Glutamatergic neuron (in vitro differentiated cells): ENCODE data around the gene PPP1R13B. TPM values are rescaled to one million over a fixed set of nuclear protein-coding genes. Genes with fewer than 3 reads are reported as not detected.

ENCODE experiments used
- DNase-seq: peaks from one replicate; pipeline ENCODE4 v3.0.0; 2022
- H3K27ac Mint-ChIP-seq: one replicate; pipeline ENCODE4 v1.8.0; 2020; ENCODE audit warnings: mild to moderate bottlenecking, mixed read lengths, inconsistent platforms; ENCODE audit not compliant: unreplicated experiment
- H3K27me3 Mint-ChIP-seq: one replicate; pipeline ENCODE4 v1.8.0; 2020; ENCODE audit warnings: mild to moderate bottlenecking, moderate library complexity, mixed read lengths, inconsistent platforms; ENCODE audit not compliant: unreplicated experiment
- H3K36me3 Mint-ChIP-seq: one replicate; pipeline ENCODE4 v1.8.0; 2020; ENCODE audit warnings: mild to moderate bottlenecking, mixed read lengths, inconsistent platforms; ENCODE audit not compliant: unreplicated experiment
- H3K4me1 Mint-ChIP-seq: one replicate; pipeline ENCODE4 v1.8.0; 2020; ENCODE audit warnings: mild to moderate bottlenecking, low read depth, mixed read lengths, inconsistent platforms; ENCODE audit not compliant: unreplicated experiment
- H3K4me3 Mint-ChIP-seq: one replicate; pipeline ENCODE4 v1.8.0; 2020; ENCODE audit warnings: mild to moderate bottlenecking, mixed read lengths, inconsistent platforms; ENCODE audit not compliant: unreplicated experiment
- H3K9me3 Mint-ChIP-seq: one replicate; pipeline ENCODE4 v1.8.0; 2020; ENCODE audit warnings: mild to moderate bottlenecking, moderate library complexity, mixed read lengths, inconsistent platforms; ENCODE audit not compliant: unreplicated experiment
- total RNA-seq: library from RNA; stranded (reverse); fragmentation: NEBNext Ultra II Directional; extraction: Animal tissue kit (Norgen Biotek cat#: 25700); gene quantifications from one replicate; pipeline ENCODE4 v1.2.1, GENCODE V29; 2021; ENCODE audit not compliant: unreplicated experiment
- TF ChIP-seq, protein P1 (sequence below): fragments of 200-600 bp; sonication (generic); IDR thresholded peaks from one replicate; pipeline ENCODE4 v1.5.0; 2021; ENCODE audit not compliant: partially characterized antibody, unreplicated experiment

Gene PPP1R13B
- total RNA-seq, 1 donor from 2014 or later: 24.6 TPM

GRCh38 chr14:103879570-103880347, 32.4 kb upstream of the PPP1R13B start:
- TF ChIP-seq, protein P1, sequence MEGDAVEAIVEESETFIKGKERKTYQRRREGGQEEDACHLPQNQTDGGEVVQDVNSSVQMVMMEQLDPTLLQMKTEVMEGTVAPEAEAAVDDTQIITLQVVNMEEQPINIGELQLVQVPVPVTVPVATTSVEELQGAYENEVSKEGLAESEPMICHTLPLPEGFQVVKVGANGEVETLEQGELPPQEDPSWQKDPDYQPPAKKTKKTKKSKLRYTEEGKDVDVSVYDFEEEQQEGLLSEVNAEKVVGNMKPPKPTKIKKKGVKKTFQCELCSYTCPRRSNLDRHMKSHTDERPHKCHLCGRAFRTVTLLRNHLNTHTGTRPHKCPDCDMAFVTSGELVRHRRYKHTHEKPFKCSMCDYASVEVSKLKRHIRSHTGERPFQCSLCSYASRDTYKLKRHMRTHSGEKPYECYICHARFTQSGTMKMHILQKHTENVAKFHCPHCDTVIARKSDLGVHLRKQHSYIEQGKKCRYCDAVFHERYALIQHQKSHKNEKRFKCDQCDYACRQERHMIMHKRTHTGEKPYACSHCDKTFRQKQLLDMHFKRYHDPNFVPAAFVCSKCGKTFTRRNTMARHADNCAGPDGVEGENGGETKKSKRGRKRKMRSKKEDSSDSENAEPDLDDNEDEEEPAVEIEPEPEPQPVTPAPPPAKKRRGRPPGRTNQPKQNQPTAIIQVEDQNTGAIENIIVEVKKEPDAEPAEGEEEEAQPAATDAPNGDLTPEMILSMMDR: no peak
- DNase-seq: no peak
- H3K9me3 Mint-ChIP-seq: peaks cover 6% of the 10 kb centered on the region
- H3K4me3 Mint-ChIP-seq: no peak overlapping the region
- peaks cover 9% of the 10 kb centered on the region for H3K4me1 Mint-ChIP-seq
- H3K27ac Mint-ChIP-seq: no peak overlapping the region
- no peaks in the 10 kb centered on the region for H3K27me3 Mint-ChIP-seq
- H3K36me3 Mint-ChIP-seq: no peaks in the 10 kb centered on the region

DNA sequence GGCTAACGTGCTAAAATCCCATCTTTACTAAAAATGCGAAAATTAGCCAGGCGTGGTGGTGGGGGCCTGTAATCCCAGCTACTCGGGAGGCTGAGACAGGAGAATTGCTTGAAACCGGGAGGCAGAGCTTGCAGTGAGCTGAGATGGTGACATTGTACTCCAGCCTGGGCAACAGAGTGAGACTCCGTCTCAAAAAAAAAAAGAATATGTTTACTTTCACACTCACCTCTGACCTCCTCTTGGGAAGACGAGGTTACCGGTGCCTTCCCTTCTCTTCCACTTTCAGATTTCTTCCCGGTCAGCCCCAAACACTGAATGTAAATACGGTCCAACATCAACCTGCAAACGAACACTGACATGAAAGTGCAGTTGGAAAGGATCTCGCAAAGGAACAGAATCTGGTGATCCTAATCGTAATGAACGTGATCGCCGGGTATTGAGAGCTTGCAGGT, 31.8 kb upstream of the PPP1R13B start:
- H3K4me3 Mint-ChIP-seq: no peak overlapping the region
- DNase-seq: no peak
- no peaks in the 10 kb centered on the region for H3K36me3 Mint-ChIP-seq
- peaks cover 9% of the 10 kb centered on the region for H3K4me1 Mint-ChIP-seq
- peaks cover 6% of the 10 kb centered on the region for H3K9me3 Mint-ChIP-seq
- no peak overlapping the region for H3K27ac Mint-ChIP-seq
- TF ChIP-seq, protein P1: no peak
- peaks cover 1% of the 10 kb centered on the region for H3K27me3 Mint-ChIP-seq

DNA sequence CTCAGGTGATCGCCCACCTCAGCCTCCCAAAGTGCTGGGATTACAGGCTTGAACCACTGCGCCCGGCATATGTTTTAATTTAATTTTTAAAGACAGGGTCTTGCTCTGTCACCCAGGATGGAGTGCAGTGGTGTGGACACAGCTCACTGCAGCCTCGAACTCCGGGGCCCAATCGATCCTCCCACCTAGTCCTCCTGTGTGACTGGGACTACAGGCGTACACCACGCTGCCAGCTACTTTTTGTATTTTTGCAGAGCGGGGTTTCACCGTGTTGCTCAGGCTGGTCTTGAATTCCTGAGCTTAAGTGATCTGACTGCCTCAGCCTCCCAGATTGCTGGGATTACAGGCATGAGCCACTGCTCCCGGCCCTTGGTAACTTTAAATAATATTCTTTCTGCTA, 30.8 kb upstream of the PPP1R13B start:
- H3K27ac Mint-ChIP-seq: no peak overlapping the region

DNA sequence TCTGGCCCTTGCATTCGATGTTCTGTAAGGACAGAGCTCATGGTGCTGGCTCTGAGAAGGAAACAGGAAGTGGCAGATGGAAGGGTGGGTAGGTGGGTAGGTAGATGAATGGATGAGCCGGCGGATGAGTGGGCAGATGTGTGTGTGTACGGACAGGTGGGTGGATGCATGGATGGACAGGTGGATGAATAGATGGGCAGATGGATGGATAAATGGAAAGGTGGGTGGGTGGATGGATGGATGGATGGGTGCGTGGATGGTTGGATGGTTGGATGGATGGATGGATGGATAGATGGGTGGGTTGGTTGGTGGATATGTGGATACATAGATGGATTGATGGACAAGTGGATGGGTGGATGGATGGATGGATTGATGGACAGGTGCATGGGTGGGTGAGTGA, 27.6 kb upstream of the PPP1R13B start:
- no peak overlapping the region for H3K27ac Mint-ChIP-seq

More for the DNA sequence above, 30.8 kb upstream of the PPP1R13B start:
- H3K27me3 Mint-ChIP-seq: peaks cover 1% of the 10 kb centered on the region
- peaks cover 6% of the 10 kb centered on the region for H3K9me3 Mint-ChIP-seq
- TF ChIP-seq, protein P1: no peak
- peaks cover 9% of the 10 kb centered on the region for H3K4me1 Mint-ChIP-seq
- H3K4me3 Mint-ChIP-seq: no peak overlapping the region
- DNase-seq: no peak
- H3K36me3 Mint-ChIP-seq: no peaks in the 10 kb centered on the region

More for the DNA sequence above, 27.6 kb upstream of the PPP1R13B start:
- H3K36me3 Mint-ChIP-seq: no peaks in the 10 kb centered on the region
- peaks cover 1% of the 10 kb centered on the region for H3K27me3 Mint-ChIP-seq
- peaks cover 3% of the 10 kb centered on the region for H3K9me3 Mint-ChIP-seq
- no peak for DNase-seq
- peaks cover 2% of the 10 kb centered on the region for H3K4me1 Mint-ChIP-seq
- TF ChIP-seq, protein P1: no peak
- no peak overlapping the region for H3K4me3 Mint-ChIP-seq
